Erythroblast (primary cell): ENCODE results near the gene MSH3.
"Not testable (repeated sequence)": the region's sequence is repeated elsewhere in the genome, so short reads cannot be mapped to it uniquely, and the experiment has no call there.

Experiments used
- GATA1 ChIP-seq: IDR thresholded peaks from 2 replicates; pipeline ENCODE4 v1.6.1; 2011; ENCODE audit warnings: low read depth, mild to moderate bottlenecking, control low read depth, low read length, moderate library complexity
- POLR2A ChIP-seq: IDR thresholded peaks from 2 replicates; pipeline ENCODE4 v1.6.1; 2011; ENCODE audit warnings: mild to moderate bottlenecking, low read length

GRCh38 chr5:80824159-80824558, 169.7 kb downstream of the MSH3 start:
- not testable (repeated sequence) for TF ChIP-seq POLR2A, GATA1
